Fibroblast of skin of right quadriceps (primary cell): ENCODE results near the gene SLIT3.
A peak's percentile ranks its signal among the peaks of the same experiment; 100 is the strongest.

Experiments
- DNase-seq: peaks from one replicate; pipeline ENCODE4 v3.0.0-alpha.2; 2013

Gene SLIT3

DNA sequence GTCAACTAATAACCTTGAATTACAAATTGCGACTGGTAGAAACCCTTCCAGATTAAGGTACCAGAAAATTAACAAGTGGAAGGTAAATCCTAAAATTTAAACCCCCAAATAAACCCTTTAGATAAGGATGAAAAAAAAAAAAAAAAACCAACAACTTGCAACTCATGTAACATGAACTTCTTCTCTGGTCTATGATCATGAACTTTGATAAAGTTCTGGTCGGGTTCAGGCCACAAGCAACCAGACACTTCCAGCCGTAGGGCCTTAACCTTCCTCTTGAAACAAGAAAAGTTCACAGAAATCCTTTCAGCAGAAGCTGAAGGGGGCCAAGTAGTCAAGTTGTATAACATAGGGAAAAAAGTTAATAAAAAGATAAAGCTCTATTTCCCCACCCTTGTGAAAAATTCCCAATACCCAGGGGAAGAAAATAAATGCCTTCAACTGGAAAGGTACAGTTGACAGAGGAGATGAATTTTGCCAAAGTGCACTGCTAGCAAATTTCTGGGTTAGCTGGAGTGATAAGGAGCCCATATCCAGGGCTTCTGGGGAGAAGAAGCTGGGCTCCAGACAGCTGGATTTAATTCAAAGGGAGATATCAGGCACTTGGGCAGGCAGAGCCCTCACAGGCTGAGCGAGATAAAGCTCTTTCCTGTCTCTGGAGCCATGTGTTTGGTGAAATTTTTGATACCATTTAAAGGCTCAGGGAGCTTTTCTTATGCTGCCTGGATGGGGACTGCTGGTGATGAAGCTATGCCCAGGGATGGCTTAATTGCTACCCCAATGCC, 487.6 kb downstream of the SLIT3 start:
- DNase-seq, result no peak

DNA sequence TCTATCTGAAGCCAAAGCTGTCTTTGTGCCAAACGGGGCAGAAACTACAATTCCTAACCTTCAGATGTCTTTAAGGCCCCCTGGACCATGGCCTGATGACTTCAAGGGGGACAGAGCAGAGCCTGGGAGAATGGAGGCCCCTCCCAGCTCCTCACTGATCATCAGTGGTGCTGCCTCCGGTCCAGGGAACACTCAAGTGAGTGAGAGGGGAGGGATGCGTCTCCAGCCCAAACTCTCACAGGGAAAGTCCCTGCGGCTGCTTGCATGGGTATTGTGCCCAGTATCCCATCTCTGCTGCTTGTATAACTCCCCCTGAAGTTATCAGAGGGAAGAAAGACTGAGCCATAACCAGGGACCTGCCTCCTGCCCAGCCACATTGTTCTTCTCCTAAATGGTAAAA, 490.3 kb downstream of the SLIT3 start:
- no peak for DNase-seq

DNA sequence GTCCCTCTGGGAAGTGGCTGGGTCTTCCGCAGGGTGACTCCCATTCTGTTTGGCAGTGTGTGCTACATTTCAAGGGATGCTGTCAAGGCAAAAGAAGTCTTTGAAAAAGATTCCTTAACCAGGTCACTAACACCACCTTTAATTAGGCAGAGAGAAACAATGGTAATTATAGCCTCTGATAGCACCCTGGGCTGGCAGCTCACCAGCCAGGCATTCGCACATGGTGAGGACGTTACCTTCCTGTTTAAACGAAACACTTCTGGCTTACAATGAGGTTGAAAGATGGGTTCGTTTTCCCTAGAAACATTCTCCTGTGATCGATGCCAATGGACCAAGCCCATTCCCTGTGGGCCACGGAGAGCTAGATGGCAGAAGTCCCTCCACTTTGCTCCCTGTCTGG, 491.7 kb downstream of the SLIT3 start:
- no peak for DNase-seq

DNA sequence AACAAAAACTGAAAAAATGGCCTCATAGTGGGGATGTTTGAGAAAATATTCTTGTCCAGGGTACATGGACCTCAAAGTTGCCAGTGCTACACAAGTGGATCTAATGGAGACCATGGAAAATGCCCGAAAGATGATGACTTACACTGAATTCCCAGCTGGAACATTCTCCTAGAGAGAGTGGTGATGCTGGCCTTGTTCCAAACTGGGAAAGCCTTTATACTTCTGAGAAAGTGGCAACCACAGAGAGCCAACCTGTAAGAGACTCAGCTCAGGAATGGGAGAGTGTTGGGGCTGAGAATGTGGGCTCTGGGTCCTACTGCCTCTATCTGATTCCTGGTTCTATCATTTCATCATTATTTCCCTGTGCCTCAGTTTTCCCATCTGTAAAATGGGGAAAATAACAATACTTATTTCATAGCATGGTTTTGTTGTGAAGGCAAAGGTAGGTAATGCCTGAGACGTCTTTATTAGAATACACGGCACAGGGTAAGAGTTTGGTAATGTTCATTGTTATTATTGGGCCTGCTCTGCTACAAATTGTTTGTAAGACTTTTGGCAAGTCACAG, 492.8 kb downstream of the SLIT3 start:
- peak; percentile 42 for DNase-seq

DNA sequence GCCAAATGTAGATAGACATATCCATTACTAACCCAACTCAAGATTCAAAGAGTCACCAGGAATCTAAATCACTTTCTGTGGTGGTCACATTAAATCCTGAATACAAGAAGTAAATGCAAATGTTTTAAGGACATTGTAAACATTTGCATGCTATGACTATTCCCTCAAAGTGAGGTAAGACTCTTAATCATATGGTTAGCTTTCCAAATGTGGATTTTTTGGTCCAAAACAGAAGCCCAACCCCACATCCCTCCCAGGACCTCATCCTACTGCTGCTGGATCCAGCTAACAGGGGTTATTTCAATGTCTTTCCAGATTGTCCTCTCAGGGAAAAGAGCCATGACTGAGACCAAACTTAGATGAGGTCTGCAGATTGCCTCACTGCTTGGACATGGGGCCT, 493.7 kb downstream of the SLIT3 start:
- DNase-seq, result peak; percentile 63

DNA sequence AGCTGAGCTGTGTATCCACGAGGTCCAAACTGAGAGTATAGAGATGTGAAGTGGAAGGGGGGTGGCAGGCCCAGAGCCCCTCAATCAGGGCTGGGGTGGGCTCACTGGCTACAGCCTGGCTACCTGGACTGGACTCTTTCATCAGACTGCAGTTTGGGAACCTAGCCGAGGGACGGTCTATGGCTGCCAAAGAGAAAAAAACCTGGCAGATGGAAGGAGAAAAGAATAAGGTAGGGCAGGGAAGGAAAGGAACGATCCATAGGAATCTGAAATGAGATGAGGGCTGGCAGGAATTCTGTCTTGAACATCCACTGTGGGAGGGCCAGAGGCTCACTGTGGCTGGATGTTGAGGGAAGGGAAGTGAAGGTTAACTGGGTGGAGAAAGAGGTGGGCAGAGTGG, 497.4 kb downstream of the SLIT3 start:
- DNase-seq, result no peak

DNA sequence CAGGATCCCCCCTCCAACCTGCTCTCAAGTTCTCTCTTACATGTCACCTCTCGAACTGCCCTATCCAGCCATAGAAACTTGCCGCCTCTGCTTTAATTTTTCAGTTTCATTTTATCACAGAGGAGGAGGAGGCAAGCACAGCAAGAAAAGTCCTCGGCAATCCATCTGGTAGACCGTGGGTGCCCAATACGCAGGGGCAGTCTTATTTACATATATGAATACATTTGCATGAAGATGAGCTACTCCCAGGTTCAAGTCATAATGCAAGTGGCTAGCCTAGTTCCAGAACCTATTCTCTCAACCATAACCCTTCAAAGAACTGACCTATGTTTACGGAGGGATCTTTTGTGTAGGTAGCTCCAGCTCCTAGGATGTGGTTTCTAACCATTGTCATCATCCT, 498.6 kb downstream of the SLIT3 start:
- no peak for DNase-seq

DNA sequence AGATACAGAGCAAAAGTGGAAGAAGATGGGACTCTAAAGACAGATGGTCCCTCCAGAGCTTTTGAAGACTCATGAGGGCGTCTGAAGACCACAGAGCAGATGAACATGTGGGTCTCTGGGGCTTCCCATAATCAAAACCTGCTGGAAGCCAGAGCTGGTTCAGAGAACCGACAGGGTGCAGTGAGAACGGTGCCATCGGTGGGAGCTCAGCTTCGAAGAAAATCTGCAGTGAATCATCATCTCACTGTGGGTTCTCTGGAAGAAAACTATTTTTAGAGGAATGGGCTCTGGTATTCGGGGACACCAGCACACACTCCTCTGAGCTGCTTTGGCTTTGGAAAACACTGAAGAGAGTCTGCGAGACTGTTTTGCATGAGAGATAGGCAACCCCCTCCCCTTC, 499.4 kb downstream of the SLIT3 start:
- peak; percentile 88 for DNase-seq

DNA sequence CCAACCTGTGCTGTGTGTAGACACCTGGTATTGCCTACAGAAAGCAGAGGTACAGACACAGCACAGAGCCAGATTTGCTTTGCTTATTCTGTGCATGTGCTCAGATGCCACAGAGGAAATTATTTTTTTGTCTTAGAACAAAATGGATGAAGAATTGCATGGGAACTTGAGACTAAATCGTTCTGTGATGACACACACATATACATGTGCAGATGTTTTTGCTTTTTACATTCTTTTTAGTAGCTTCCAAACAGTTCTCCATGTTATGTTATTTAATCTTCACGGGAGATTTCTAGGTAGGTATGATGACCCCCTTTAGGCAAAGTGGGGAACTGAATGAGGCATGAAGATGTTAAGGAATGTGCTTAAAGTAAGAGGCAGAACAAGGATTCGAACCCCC, 500.2 kb downstream of the SLIT3 start:
- DNase-seq, result peak; percentile 56

DNA sequence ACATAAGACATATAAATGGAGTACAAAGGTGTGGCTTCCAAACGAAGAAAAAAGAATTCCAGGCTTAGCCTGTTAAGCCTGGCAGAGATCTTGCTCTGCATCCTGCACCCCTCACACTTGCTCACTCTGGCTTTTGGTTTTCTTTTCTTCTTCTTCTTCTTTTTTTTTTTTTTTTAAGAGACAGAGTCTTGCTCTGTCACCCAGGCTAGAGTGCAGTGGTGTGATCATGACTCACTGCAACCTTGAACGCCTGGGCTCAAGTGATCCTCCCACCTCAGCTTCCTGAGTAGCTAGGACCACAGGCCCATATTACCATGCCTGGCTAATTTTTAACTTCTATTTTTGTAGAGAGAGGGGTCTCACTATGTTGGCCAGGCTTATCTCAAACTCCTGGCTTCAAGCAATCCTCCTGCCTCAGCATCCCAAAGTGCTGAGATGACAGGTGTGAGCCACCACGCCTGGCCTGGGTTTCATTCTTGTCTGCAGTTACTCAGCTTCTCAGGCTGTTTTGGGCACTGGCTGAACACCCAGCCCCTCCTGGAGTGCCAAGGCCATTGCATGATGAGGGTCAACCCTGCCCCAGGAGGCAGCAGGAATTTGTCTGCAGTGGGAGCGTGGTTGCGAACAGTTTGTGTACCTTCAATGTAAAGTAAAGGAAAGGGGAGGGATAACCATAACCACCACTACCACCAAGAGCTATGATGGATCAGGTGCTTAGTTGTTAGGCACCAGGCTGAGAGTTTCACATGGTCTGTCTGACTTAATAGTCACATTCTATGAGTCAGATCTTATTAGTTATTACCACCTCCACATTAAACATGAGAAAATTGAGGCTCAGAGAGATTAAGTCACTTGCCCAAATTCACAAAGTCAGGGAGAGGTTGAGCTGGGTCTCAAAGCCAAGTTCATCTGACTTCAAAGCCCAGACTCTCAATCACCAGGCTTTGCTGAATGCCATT, 502.6 kb downstream of the SLIT3 start:
- DNase-seq, result no peak

DNA sequence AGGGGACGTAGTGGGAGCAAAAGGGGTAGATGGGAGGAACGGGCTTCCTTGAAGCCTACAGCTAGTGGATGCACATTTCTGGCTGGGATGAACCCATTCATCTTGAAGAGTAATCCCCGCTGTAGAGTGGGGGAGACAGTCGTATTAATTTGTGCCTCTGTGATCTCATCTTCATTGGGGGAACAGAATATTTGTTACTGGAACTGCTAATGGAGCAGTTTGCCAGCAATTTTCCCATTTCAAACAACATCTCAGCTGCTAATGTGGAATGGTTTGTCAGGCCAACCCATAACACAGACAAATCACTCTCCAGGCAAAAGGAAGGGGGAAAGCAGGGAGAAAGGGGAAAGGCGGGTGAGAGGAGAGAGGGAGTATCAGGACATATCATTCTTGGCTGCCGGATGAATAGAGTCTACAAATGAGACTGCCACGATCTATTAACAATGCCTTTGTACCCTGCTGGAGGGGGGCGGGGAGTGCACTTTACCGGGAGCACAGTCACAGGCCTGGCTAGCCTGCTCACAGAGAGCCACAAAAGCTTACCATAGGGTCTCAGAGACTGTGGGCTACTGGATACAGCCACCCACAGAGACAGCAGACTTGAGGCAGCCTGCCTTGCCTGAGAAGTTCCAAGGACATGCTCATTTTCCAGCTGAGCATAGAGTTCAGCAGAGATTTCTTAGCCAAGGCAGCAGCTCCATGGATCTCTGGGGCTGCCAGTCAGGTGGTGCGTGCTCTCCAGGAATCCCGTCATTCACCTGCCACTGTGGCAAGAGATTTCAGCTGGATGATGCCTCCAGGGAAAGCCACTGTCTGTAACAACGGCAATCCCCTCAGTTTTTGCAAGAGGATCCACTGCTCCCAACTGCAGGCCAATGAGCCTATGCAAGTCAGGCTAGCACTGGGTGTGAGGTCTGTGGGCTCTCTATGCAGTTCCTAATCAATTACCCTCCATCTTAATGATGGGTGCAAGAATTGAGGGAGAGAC, 504.1 kb downstream of the SLIT3 start:
- DNase-seq, result no peak

DNA sequence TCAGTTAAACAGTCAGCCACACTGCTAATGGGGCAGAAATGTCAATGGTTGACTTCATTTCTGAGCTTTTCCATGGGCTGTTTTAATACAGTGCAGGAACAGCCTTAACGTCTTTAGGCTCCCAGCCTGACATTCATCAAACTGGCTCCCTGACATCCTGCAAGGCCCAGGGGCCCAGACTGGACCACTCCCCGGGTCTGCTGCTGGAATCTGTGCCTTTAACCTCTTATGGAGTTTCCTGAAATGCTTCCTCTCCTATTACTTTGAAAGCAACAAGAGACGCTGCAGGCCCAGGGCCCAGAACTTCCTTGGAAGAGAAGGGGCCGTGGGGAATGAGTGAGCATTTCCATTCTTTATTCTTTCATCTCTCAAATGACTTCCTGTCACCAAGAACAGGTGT, 504.9 kb downstream of the SLIT3 start:
- no peak for DNase-seq

DNA sequence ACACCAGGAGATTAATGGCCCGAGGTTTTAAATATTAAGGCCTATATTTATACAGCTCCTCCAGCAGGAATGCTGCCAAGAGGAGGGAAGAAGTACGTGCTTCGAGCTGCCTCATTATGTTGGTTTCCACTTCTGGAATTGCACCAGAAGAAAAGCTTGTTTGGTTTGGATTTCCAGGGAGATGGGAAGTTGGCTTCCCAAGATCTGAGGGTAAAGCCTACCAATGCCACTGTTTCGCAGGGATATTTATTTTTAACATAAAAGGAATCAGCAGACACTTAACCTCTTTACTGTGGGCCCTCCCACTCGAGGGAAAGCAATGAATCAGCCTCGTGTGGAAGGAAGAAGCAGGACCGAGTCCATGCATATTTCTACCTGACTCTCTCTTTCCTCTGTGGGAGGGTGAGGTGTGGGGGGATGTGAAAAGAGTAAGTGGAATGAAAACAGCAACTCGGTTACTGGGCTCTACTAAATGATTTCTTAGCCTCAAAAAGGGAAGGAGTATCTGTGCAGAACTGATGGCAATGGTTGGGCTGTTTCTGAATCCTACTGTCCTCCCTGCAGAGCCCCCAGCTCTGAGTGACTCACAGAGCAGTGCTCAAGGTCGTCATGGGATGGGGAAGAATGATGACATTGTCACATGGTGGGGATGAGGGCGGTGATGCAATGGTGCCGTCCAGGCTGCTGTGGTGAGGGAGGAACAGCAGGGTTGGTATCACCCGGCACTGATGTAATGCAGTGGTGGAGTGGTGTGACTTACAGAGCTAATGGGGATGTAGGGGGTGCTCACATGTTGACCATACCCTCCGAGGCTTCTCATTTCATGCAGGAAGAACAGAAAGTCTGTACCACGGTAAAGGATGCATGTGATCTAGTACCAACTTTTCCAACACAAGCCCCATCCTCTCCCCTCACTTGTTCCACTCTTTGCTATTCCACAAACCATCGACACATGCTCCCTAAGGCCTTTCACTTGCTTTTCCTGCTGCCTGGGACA, 506.8 kb downstream of the SLIT3 start:
- DNase-seq, result peak; percentile 85

DNA sequence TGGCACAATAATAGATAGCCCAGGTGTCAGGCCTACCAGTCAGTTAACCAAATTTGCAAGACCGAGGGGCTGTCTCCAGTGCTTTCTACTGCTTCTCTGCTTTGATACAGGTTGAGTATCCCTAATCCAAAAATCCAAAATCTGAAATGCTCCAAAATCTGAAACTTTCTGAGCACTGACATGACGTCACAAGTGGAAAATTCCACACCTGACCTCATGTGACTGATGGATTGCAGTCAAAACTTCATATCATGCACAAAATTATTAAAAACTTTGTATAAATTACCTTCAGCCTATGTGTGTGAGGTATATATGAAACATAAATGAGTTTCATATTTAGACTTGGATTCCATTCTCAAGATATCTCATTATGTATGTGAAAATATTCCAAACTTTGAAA, 508.3 kb downstream of the SLIT3 start:
- no peak for DNase-seq

DNA sequence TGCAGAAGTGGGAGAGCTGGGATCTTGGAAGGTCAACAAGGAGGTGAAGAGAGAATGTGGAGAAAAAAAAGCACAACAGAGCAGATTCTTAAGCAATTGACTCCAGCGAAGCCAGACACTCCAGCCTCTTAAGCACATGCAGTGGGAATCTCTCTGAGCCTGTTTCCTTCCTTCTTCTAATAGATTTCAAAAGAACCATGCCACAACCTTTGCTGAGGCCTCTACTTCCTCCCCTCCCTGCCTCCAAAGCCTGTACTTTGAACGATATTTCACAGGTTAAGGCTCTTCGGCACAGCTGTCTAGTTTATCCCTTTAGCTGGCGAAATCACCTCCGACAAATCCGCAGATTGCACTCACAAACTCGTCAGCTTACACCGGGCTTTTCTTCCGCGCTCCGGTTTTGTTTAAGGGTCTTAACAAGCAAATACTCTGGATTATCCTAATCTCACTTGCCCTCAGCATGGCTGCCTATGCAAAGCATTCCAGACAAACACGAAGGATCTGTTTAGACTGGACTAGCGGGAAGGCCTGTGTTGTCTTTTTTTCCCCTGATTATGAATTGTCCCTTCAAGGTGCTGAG, 510.2 kb downstream of the SLIT3 start:
- no peak for DNase-seq

DNA sequence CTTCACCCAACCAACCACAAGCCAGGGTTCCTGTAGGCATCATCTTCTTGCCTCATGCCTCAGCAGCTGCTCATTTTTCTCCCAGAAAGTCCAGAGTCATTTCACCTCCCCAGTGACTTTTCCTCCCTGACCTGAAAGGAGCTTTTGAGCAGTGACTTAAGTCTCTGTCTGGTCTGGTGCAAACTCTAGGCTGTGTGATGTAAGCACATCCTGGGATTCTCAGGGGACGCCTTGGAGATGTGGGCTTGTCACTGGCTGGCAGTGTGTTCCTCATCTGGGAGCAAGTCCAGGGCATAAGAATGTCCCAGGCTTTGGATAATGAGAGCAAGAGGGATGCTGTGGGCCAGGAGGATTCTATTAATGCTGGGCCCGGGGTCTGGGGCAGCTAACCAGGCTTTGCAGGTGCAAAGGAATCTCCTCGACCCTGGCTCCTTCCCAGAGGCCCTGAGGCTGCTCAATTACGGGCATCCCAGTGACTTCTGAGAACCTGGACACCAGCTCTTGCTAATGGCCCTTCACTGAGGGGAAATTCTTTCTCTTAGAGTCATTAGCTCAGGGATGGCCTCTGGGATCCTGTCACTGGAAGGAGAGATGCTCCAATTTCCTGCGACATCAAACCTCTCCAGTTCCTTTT, 510.8 kb downstream of the SLIT3 start:
- DNase-seq, result peak; percentile 32

DNA sequence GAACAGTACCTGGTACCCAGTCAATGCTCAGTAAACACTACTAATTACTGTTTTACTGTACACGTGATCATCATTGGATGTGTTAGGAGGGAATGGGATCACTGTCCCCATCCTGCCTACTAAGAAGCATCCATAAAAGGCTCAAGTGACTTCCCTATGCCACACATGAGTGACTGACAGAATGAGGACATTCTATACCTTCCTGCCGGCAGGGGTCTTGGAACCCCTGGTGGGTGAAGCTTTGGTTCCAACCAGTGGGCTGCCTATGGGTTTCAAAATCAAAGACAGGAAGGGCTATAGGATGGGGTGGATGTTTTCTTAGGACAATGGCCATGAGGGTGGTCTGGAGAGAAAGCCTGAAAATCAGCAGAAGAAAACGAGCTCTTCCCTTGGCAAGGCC, 512.2 kb downstream of the SLIT3 start:
- DNase-seq, result no peak

DNA sequence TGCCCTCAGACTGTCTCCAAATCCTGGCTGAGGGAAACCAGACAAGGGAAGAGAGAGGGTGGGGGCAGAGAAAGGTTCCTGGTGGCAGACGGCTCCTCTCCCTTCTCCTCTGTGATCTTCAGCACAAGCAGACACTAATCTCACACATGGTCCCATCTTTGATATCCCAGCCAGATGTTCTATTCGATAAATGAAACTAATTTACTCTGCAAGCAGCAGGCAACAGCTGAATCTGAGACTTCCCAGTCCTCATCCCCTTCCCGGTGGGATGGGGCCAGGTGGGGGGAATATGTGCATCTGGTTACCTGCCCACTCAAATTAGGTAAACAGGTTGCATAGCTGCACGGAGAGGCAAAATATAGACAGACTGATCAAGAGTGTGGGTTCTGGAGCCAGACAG, 512.8 kb downstream of the SLIT3 start:
- DNase-seq, result no peak

DNA sequence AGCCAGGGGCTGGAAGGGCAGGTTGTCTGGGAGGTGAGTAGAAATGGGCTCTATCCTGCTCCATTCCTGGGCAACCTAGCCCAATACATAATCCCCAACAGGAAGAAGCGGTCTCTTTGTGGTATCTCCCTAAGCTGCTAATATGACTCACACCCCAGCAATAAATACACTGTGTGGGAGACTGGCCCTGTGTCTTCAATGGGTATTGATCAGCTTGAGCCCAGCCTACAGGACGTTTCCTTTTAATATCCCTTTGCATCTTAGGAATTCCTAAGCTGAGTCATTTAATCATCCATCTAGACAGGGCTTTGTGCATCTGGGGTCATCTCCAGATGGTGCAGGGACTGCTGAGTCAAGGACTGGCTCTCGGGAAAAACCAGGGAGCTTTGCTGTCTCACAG, 514.8 kb downstream of the SLIT3 start:
- DNase-seq, result peak; percentile 80

DNA sequence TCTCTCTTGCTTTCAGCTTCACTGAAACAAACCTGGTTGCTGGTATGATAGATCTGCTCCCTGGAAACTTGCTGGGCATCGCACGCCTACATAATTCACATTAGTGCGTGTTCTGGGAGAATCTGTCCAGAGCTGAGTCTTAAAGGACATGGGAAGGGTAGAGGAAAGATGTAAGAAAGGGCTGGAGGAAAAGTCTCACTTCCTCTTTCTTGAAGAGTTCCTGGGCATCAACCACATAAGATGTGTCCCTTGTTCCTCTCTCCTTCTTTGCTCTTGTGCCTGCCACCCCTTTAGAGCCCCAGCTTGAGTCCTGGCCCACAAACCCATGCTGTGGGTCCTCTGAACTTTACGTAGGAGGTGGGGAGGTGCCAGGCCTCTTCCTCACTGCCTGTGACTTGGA, 516.5 kb downstream of the SLIT3 start:
- DNase-seq, result no peak
